Prostate gland (tissue), 2 donors: ENCODE results near the gene RNU1-3.
"Not testable (repeated sequence)": the region's sequence is repeated elsewhere in the genome, so short reads cannot be mapped to it uniquely, and the experiment has no call there.

Experiments used
- POLR2A ChIP-seq: fragments of 450-650 bp; IDR thresholded peaks from one replicate; pipeline ENCODE4 v1.6.1; 2016; ENCODE audit warnings: antibody characterized with exemption, mild to moderate bottlenecking
- POLR2AphosphoS5 ChIP-seq: sonication (generic); formaldehyde crosslinking; IDR thresholded peaks from one replicate; pipeline ENCODE4 v1.6.1; 2017; ENCODE audit warnings: antibody characterized with exemption
- TF ChIP-seq, protein P1 (sequence below), 4 experiments: fragments of 200-600 bp in 2 of 4; fragments of 450-650 bp in 2 of 4; sonication (generic) in 2 of 4; IDR thresholded peaks; 1 replicate in 3 of 4; 2 replicates in 1 of 4; pipeline ENCODE4 v1.5.1; 2016 to 2019; ENCODE audit warnings: antibody characterized with exemption in 4 of 4, mild to moderate bottlenecking in 2 of 4, moderate library complexity in 2 of 4

DNA sequence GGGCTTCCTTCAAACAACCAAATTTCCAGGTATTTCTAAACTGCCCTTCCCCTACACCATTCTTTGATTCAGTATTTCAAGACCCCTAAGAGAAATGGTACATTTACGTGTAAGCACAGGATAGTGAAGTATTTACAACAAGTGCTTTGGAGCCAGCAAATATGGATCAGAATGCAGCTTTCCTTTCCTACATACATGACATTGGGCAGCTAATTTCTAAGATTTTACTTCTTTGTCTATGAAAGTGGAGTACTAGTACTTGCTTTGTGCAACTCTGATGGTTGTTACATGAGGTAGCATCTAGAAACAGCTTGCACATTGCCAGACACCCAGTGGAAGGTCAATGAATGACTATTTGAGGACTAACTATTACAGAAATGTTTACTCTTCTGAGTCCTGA lies 15.2 kb downstream of the RNU1-3 start:
- TF ChIP-seq POLR2A, POLR2AphosphoS5: not testable (repeated sequence)
- TF ChIP-seq, protein P1, sequence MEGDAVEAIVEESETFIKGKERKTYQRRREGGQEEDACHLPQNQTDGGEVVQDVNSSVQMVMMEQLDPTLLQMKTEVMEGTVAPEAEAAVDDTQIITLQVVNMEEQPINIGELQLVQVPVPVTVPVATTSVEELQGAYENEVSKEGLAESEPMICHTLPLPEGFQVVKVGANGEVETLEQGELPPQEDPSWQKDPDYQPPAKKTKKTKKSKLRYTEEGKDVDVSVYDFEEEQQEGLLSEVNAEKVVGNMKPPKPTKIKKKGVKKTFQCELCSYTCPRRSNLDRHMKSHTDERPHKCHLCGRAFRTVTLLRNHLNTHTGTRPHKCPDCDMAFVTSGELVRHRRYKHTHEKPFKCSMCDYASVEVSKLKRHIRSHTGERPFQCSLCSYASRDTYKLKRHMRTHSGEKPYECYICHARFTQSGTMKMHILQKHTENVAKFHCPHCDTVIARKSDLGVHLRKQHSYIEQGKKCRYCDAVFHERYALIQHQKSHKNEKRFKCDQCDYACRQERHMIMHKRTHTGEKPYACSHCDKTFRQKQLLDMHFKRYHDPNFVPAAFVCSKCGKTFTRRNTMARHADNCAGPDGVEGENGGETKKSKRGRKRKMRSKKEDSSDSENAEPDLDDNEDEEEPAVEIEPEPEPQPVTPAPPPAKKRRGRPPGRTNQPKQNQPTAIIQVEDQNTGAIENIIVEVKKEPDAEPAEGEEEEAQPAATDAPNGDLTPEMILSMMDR (IDR thresholded peaks at IDR 0.05), result not testable (repeated sequence)
